ENCODE results near the gene PARN.
"Not testable (repeated sequence)": the region's sequence is repeated elsewhere in the genome, so short reads cannot be mapped to it uniquely, and the experiment has no call there.

PARN gene

GRCh38 chr16:14650629-14651028 is 20.6 kb upstream of the PARN start:
- no peaks in the 10 kb centered on the region for H3K27me3 Mint-ChIP-seq (ENCODE audit: low read depth)
- no peak overlapping the region for H3K4me3 Mint-ChIP-seq
- H3K36me3 Mint-ChIP-seq (ENCODE audit: low read depth): peaks cover 59% of the 10 kb centered on the region
- H3K4me1 Mint-ChIP-seq: no peaks in the 10 kb centered on the region
- no peak for TF ChIP-seq CTCF (IDR thresholded peaks at IDR 0.05; ENCODE audit: unreplicated experiment in 3 of 3)
- H3K9me3 Mint-ChIP-seq: no peaks in the 10 kb centered on the region
- H3K27ac Mint-ChIP-seq: no peak overlapping the region

- no peak for TF ChIP-seq CTCF (IDR thresholded peaks at IDR 0.05; ENCODE audit: unreplicated experiment in 3 of 3)
- Mint-ChIP-seq H3K27me3 (ENCODE audit: low read depth) (no peaks in the 10 kb centered on the region), H3K36me3 (ENCODE audit: low read depth) (peaks cover 62% of the 10 kb centered on the region), H3K27ac (no peak overlapping the region), H3K9me3 (no peaks in the 10 kb centered on the region), H3K4me3 (no peak overlapping the region), H3K4me1 (no peaks in the 10 kb centered on the region)
Observed at GRCh38 chr16:14649816-14650215, 19.8 kb upstream of the PARN start.

DNA sequence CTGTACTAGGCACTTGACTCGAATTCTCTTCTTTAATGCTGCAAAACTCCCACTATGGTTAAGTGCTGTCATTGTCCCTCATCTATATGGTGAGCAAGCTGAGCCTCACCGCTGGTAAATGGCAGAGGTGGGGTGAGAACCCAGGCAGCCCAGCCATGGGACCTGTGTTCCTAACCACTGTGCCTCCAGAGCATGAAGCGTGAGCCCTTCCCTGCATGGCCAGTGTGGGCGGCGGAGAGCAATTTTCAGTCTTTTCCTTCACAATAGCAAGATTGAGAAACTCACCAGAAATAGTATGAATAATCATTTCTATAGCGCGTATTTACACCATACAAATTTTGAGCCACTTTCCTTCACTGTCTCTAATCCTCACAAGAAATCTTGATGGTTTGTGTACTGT is 11.9 kb upstream of the PARN start:
- peaks cover 28% of the 10 kb centered on the region for H3K36me3 Mint-ChIP-seq (ENCODE audit: low read depth)
- H3K4me3 Mint-ChIP-seq: no peak overlapping the region
- no peak overlapping the region for H3K27ac Mint-ChIP-seq

GRCh38 chr16:14641206-14641605 is 11.1 kb upstream of the PARN start:
- Mint-ChIP-seq H3K9me3 (no peaks in the 10 kb centered on the region), H3K27me3 (ENCODE audit: low read depth) (no peaks in the 10 kb centered on the region), H3K4me1 (peaks cover 10% of the 10 kb centered on the region), H3K4me3 (no peak overlapping the region), H3K27ac (no peak overlapping the region), H3K36me3 (ENCODE audit: low read depth) (peaks cover 23% of the 10 kb centered on the region)
- no peak for TF ChIP-seq CTCF (IDR thresholded peaks at IDR 0.05; ENCODE audit: unreplicated experiment in 3 of 3)

More for the DNA sequence above, 11.9 kb upstream of the PARN start:
- H3K9me3 Mint-ChIP-seq: no peaks in the 10 kb centered on the region
- H3K27me3 Mint-ChIP-seq (ENCODE audit: low read depth): no peaks in the 10 kb centered on the region
- no peak for TF ChIP-seq CTCF (IDR thresholded peaks at IDR 0.05; ENCODE audit: unreplicated experiment in 3 of 3)
- H3K4me1 Mint-ChIP-seq: peaks cover 3% of the 10 kb centered on the region

- Mint-ChIP-seq H3K27ac (no peak overlapping the region), H3K9me3 (no peaks in the 10 kb centered on the region), H3K27me3 (ENCODE audit: low read depth) (no peaks in the 10 kb centered on the region), H3K4me3 (no peak overlapping the region), H3K36me3 (ENCODE audit: low read depth) (peaks cover 23% of the 10 kb centered on the region), H3K4me1 (peaks cover 15% of the 10 kb centered on the region)
- TF ChIP-seq CTCF (IDR thresholded peaks at IDR 0.05; ENCODE audit: unreplicated experiment in 3 of 3): no peak
Observed at GRCh38 chr16:14640538-14640937, 10.5 kb upstream of the PARN start.

- not testable (repeated sequence) for H3K9me3 Mint-ChIP-seq; H3K36me3 Mint-ChIP-seq (ENCODE audit: low read depth); H3K27me3 Mint-ChIP-seq (ENCODE audit: low read depth)
- Mint-ChIP-seq H3K27ac (peak overlapping the region; percentile 14 to 87 (median 68)), H3K4me1 (peaks cover 38% of the 10 kb centered on the region), H3K4me3 (peak overlapping the region in 1 of 3 experiments; percentile 28)
Observed at GRCh38 chr16:14636951-14637240, 6.8 kb upstream of the PARN start.

DNA sequence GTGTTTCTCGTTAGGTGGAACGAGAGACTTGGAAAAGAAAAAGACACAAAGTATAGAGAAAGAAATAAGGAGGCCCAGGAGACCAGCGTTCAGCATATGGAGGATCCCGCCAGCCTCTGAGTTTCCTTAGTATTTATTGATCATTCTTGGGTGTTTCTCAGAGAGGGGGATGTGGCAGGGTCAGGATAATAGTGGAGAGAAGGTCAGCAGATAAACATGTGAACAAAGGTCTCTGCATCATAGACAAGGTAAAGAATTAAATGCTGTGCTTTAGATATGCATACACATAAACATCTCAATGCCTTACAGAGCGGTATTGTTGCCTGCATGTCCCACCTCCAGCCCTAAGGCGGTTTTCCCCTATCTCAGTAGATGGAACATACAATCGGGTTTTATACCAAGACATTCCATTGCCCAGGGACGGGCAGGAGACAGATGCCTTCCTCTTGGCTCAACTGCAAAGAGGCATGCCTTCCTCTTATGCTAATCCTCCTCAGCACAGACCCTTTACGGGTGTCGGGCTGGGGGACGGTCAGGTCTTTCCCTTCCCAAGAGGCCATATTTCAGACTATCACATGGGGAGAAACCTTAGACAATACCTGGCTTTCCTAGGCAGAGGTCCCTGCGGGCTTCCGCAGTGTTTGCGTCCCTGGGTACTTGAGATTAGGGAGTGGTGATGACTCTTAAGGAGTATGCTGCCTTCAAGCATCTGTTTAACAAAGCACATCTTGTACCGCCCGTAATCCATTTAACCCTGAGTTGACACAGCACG is 6.3 kb upstream of the PARN start:
- Mint-ChIP-seq H3K4me1 (peaks cover 38% of the 10 kb centered on the region), H3K4me3 (peak overlapping the region; percentile 19 to 62 (median 33)), H3K27ac (peak overlapping the region; percentile 14 to 87 (median 68))
- not testable (repeated sequence) for H3K9me3 Mint-ChIP-seq; H3K36me3 Mint-ChIP-seq (ENCODE audit: low read depth); H3K27me3 Mint-ChIP-seq (ENCODE audit: low read depth)

Measured in nephron (organoid).